H1 (cell line): ENCODE measurements around the gene SSPN. TPM values are rescaled to one million over a fixed set of nuclear protein-coding genes. Genes with fewer than 3 reads are reported as not detected.
"Not testable (repeated sequence)": the region's sequence is repeated elsewhere in the genome, so short reads cannot be mapped to it uniquely, and the experiment has no call there.

Experiments
- CTCF ChIA-PET: fragments of 300-600 bp; sonication (Branson Sonifier 250); formaldehyde crosslinking; loops from one replicate; lab custom pipeline; 2021; ENCODE audit not compliant: partially characterized antibody; lab: Charles Lee
- POLR2A ChIA-PET: fragments of 300-600 bp; sonication (Branson Sonifier 250); formaldehyde crosslinking; loops from one replicate; lab custom pipeline; 2021; ENCODE audit warnings: inconsistent platforms; ENCODE audit not compliant: partially characterized antibody; lab: Charles Lee
- DNase-seq, 2 experiments: peaks; one replicate each; pipeline versions ENCODE4 v3.0.0 to v3.0.0-alpha.2; 2010 to 2022; ENCODE audit warnings: low spot score in 2 of 2, low read depth in 1 of 2, mixed read lengths in 1 of 2
- FAIRE-seq: peaks from 2 replicates; lab custom pipeline; 2011; peaks lifted over from hg19 to GRCh38; lab: Jason Lieb, UNC
- H2AFZ ChIP-seq: 2 replicates; pipeline ENCODE4 v1.8.1; 2012; ENCODE audit warnings: low read length, inconsistent platforms
- H2AK5ac ChIP-seq: 2 replicates; pipeline ENCODE4 v1.6.1; 2013; ENCODE audit warnings: low read depth, low read length
- H2BK120ac ChIP-seq: replicated peaks from 2 replicates; pipeline ENCODE3; 2013; ENCODE audit warnings: low read depth, low read length, inconsistent platforms
- H2BK12ac ChIP-seq: 2 replicates; pipeline ENCODE4 v1.6.1; 2013; ENCODE audit warnings: low read depth, low read length
- H2BK15ac ChIP-seq: 2 replicates; pipeline ENCODE4 v1.6.1; 2013; ENCODE audit warnings: low read length
- H2BK20ac ChIP-seq: 2 replicates; pipeline ENCODE4 v1.6.1; 2013; ENCODE audit warnings: low read length
- H2BK5ac ChIP-seq: 2 replicates; pipeline ENCODE4 v1.6.1; 2013; ENCODE audit warnings: low read depth, low read length
- H3K14ac ChIP-seq: 2 replicates; pipeline ENCODE4 v1.6.1; 2013; ENCODE audit warnings: inconsistent platforms; ENCODE audit not compliant: insufficient read length
- H3K18ac ChIP-seq: 2 replicates; pipeline ENCODE4 v1.6.1; 2013; ENCODE audit warnings: low read length; ENCODE audit errors: extremely low read depth
- H3K23ac ChIP-seq: 2 replicates; pipeline ENCODE4 v1.6.1; 2013; ENCODE audit warnings: inconsistent platforms; ENCODE audit not compliant: insufficient read length
- H3K23me2 ChIP-seq: 2 replicates; pipeline ENCODE4 v1.6.1; 2013; ENCODE audit warnings: low read depth, low read length
- H3K27ac ChIP-seq: 2 replicates; pipeline ENCODE4 v1.6.1; 2011; ENCODE audit warnings: low read depth, low read length, inconsistent platforms
- H3K27me3 ChIP-seq, 4 experiments: replicated peaks in 1 of 4; 1 replicate in 1 of 4; 2 replicates in 3 of 4; pipeline versions ENCODE4 v1.6.1 to v1.8.1; 2011 to 2013; ENCODE audit warnings: low read length in 3 of 4, mild to moderate bottlenecking in 3 of 4, inconsistent platforms in 2 of 4, mixed read lengths in 2 of 4, moderate library complexity in 1 of 4; ENCODE audit not compliant: control insufficient read depth in 3 of 4, insufficient read depth in 3 of 4; ENCODE audit errors: extremely low read depth in 1 of 4
- H3K36me3 ChIP-seq, 4 experiments: 2 replicates each; pipeline versions ENCODE4 v1.6.1 to v1.8.1; 2011 to 2013; ENCODE audit warnings: mild to moderate bottlenecking in 4 of 4, low read length in 3 of 4, moderate library complexity in 2 of 4, control low read depth in 1 of 4, inconsistent platforms in 1 of 4; ENCODE audit not compliant: insufficient read depth in 4 of 4, control insufficient read depth in 2 of 4
- H3K4ac ChIP-seq: replicated peaks from 2 replicates; pipeline ENCODE3; 2013; ENCODE audit warnings: low read length, low read depth, mixed read lengths, inconsistent platforms; ENCODE audit not compliant: insufficient read length
- H3K4me1 ChIP-seq, 4 experiments: replicated peaks in 1 of 4; 1 replicate in 1 of 4; 2 replicates in 3 of 4; pipeline versions ENCODE4 v1.6.1 to v1.8.1; 2011 to 2013; ENCODE audit warnings: low read length in 3 of 4, inconsistent platforms in 2 of 4, mixed read lengths in 1 of 4; ENCODE audit not compliant: insufficient read depth in 4 of 4, control insufficient read depth in 3 of 4
- H3K4me2 ChIP-seq, 2 experiments: 2 replicates each; pipeline versions ENCODE4 v1.6.1 to v1.8.1; 2011 to 2013; ENCODE audit warnings: low read depth in 2 of 2, low read length in 2 of 2, control low read depth in 1 of 2, inconsistent platforms in 1 of 2, mild to moderate bottlenecking in 1 of 2; ENCODE audit not compliant: insufficient read depth in 1 of 2
- H3K4me3 ChIP-seq, 4 experiments: fragments of 200-600, 300-600 bp in 1 of 4; sonication (generic), shearing (Covaris generic), sonication (Bioruptor Twin) in 1 of 4; 2 replicates each; pipeline versions ENCODE4 v1.5.1 to v1.8.1; 2011 to 2016; ENCODE audit warnings: low read length in 4 of 4, low read depth in 3 of 4, control low read depth in 2 of 4, inconsistent platforms in 2 of 4, mild to moderate bottlenecking in 2 of 4, mixed read lengths in 1 of 4, moderate library complexity in 1 of 4; ENCODE audit not compliant: insufficient read depth in 2 of 4; ENCODE audit errors: extremely low read depth in 1 of 4
- H3K56ac ChIP-seq: replicated peaks from 2 replicates; pipeline ENCODE3; 2013; ENCODE audit warnings: low read depth, mild to moderate bottlenecking, mixed read lengths, low read length, inconsistent platforms; ENCODE audit not compliant: insufficient read length
- H3K79me1 ChIP-seq: 2 replicates; pipeline ENCODE4 v1.6.1; 2013; ENCODE audit warnings: low read depth, low read length, control low read depth
- H3K79me2 ChIP-seq, 2 experiments: 2 replicates each; pipeline versions ENCODE4 v1.6.1 to v1.8.1; 2012 to 2013; ENCODE audit warnings: low read length in 2 of 2, mild to moderate bottlenecking in 2 of 2, inconsistent platforms in 1 of 2; ENCODE audit not compliant: insufficient read depth in 2 of 2, control insufficient read depth in 1 of 2
- H3K9ac ChIP-seq, 4 experiments: replicated peaks in 1 of 4; 1 replicate in 1 of 4; 2 replicates in 3 of 4; pipeline versions ENCODE4 v1.6.1 to v1.8.1; 2011 to 2013; ENCODE audit warnings: low read depth in 3 of 4, low read length in 3 of 4, control low read depth in 2 of 4, mild to moderate bottlenecking in 2 of 4, moderate library complexity in 2 of 4, inconsistent platforms in 1 of 4; ENCODE audit errors: extremely low read depth in 1 of 4
- H3K9me3 ChIP-seq, 2 experiments: 2 replicates each; pipeline versions ENCODE4 v1.6.1 to v1.8.1; 2012 to 2013; ENCODE audit warnings: mild to moderate bottlenecking in 2 of 2, moderate library complexity in 2 of 2, control low read depth in 1 of 2, inconsistent platforms in 1 of 2, low read depth in 1 of 2, low read length in 1 of 2, mixed read lengths in 1 of 2; ENCODE audit not compliant: insufficient read depth in 2 of 2
- H4K20me1 ChIP-seq, 2 experiments: replicated peaks in 1 of 2; 2 replicates each; pipeline versions ENCODE3 to v1.8.1; 2011 to 2013; ENCODE audit warnings: inconsistent platforms in 2 of 2, low read length in 2 of 2, mild to moderate bottlenecking in 1 of 2; ENCODE audit not compliant: insufficient read depth in 2 of 2, control insufficient read depth in 1 of 2
- H4K5ac ChIP-seq: 2 replicates; pipeline ENCODE4 v1.6.1; 2013; ENCODE audit warnings: low read length, low read depth, mixed read lengths, inconsistent platforms; ENCODE audit not compliant: insufficient read length
- H4K8ac ChIP-seq: 2 replicates; pipeline ENCODE4 v1.8.0; 2013; ENCODE audit warnings: mild to moderate bottlenecking, moderate library complexity, low read length, inconsistent platforms; ENCODE audit not compliant: insufficient read depth; ENCODE audit errors: extremely low read depth
- H4K91ac ChIP-seq: replicated peaks from 2 replicates; pipeline ENCODE3; 2013; ENCODE audit warnings: low read length, mixed read lengths, inconsistent platforms; ENCODE audit not compliant: insufficient read length
- ASH2L ChIP-seq: fragments of 200-600, 300-600 bp; sonication (generic); IDR thresholded peaks from one replicate; pipeline ENCODE4 v1.7.1; 2017; ENCODE audit warnings: low read length
- BACH1 ChIP-seq: IDR thresholded peaks from 2 replicates; pipeline ENCODE4 v1.6.1; 2012; ENCODE audit warnings: low read length, improper control_type of control experiment
- CREB1 ChIP-seq: IDR thresholded peaks from 2 replicates; pipeline ENCODE4 v1.6.1; 2012; ENCODE audit warnings: inconsistent platforms
- GTF2F1 ChIP-seq: IDR thresholded peaks from 2 replicates; pipeline ENCODE4 v1.6.1; 2012; ENCODE audit warnings: low read depth, low read length, improper control_type of control experiment, borderline replicate concordance
- KDM5A ChIP-seq: fragments of 200-600 bp; IDR thresholded peaks from 2 replicates; pipeline ENCODE4 v1.7.1; 2012; ENCODE audit warnings: mild to moderate bottlenecking, low read length, inconsistent platforms, mixed read lengths
- RBBP5 ChIP-seq: IDR thresholded peaks from 2 replicates; pipeline ENCODE4 v1.7.1; 2012; ENCODE audit warnings: low read depth, mild to moderate bottlenecking, inconsistent platforms, low read length, moderate library complexity, borderline replicate concordance
- TAF1 ChIP-seq: IDR thresholded peaks from 2 replicates; pipeline ENCODE4 v1.6.1; 2011; ENCODE audit warnings: mild to moderate bottlenecking, low read depth, low read length
- WGBS, 2 experiments: shearing (Covaris generic) in 1 of 2; methylation state at CpG; one replicate each; pipeline versions ENCODE4 v1.1.6 to v1.1.7; 2013 to 2015; ENCODE audit warnings: low lambda C conversion rate in 2 of 2, mixed read lengths in 2 of 2, inconsistent platforms in 1 of 2, low coverage in 1 of 2, missing lambda C conversion rate in 1 of 2; ENCODE audit not compliant: insufficient replicate concordance in 2 of 2, insufficient coverage in 1 of 2, insufficient read length in 1 of 2; ENCODE audit errors: extremely low coverage in 1 of 2, missing lambda C conversion rate in 1 of 2; 5-methylcytosine and 5-hydroxymethylcytosine counted together
- polyA plus RNA-seq, 7 experiments: library from polyadenylated mRNA; depleted of rRNA in 3 of 7; stranded (reverse) in 5 of 7; unstranded in 2 of 7; fragments of >200 nt in 5 of 7; fragments of 200-250 nt in 2 of 7; gene quantifications; 1 replicate in 5 of 7; 2 replicates in 1 of 7; 4 replicates in 1 of 7; pipeline versions ENCODE4 v1.2.1 to v1.2.3, GENCODE V29; 2011 to 2013; ENCODE audit warnings: missing spikeins in 2 of 7, mixed read lengths in 2 of 7
- total RNA-seq: library from RNA; stranded (reverse); fragmentation: NEBNext Ultra II Directional; extraction: Animal tissue kit (Norgen Biotek cat#: 25700); gene quantifications from 2 replicates; pipeline ENCODE4 v1.2.1, GENCODE V29; 2021

SSPN gene
- total and polyA plus RNA-seq, 2 of the 8 experiments (the other 6 are each of a cell fraction or from before 2014, with no cell fraction given) = 0.86 to 1.8 TPM

GRCh38 chr12:26233631-26234030 lies 38.3 kb downstream of the SSPN start (continued):
- TF ChIP-seq GTF2F1 (no peak), BACH1 (no peak), ASH2L (no peak), TAF1 (no peak), CREB1 (no peak), RBBP5 (no peak), KDM5A (no peak)

DNA sequence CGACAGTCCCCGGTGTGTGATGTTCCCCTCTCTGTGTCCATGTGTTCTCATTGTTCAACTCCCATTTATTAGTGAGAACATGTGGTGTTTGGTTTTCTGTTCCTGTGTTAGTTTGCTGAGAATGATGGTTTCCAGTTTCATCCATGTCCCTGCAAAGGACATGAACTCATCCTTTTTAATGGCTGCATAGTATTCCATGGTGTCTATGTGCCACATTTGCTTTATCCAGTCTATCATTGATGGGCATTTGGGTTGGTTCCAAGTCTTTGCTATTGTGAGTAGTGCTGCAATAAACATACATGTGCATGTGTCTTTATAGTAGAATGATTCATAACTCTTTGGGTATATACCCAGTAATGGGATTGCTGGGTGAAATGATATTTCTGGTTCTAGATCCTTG lies 40.1 kb downstream of the SSPN start:
- H3K4ac ChIP-seq, H3K9ac ChIP-seq, H3K27me3 ChIP-seq, H2BK20ac ChIP-seq, H3K4me3 ChIP-seq, H3K23ac ChIP-seq, FAIRE-seq, H3K56ac ChIP-seq, H2BK5ac ChIP-seq, H2AFZ ChIP-seq, H3K18ac ChIP-seq, H3K79me1 ChIP-seq, H3K23me2 ChIP-seq, POLR2A ChIA-PET, H3K4me2 ChIP-seq, H3K36me3 ChIP-seq, H2BK15ac ChIP-seq, H3K9me3 ChIP-seq, H3K79me2 ChIP-seq, H3K14ac ChIP-seq, H2BK120ac ChIP-seq, DNase-seq, H4K20me1 ChIP-seq, H2BK12ac ChIP-seq, H4K91ac ChIP-seq, H4K5ac ChIP-seq, H3K4me1 ChIP-seq, H2AK5ac ChIP-seq, H3K27ac ChIP-seq, H4K8ac ChIP-seq: not testable (repeated sequence)
- 92% methylated on average over 2 of the region's 2 CpGs; no CpG with 5 or more reads in 1 of the 2 experiments for WGBS, 2 experiments
- CTCF ChIA-PET = interaction anchor here (0.7 kb wide), 1 partner anchor 38 kb away, joined by 3 read pairs; no protein-coding TSS in a partner anchor
